GM18499 (cell line): ENCODE measurements around the gene ITM2A.

ENCODE experiments used
- ATAC-seq: cut with Tn5 transposase; IDR thresholded peaks from one replicate; pipeline ENCODE4 v1.9.1; 2021; ENCODE audit warnings: moderate number of reproducible peaks; ENCODE audit not compliant: insufficient read depth, unreplicated experiment

Gene ITM2A

DNA sequence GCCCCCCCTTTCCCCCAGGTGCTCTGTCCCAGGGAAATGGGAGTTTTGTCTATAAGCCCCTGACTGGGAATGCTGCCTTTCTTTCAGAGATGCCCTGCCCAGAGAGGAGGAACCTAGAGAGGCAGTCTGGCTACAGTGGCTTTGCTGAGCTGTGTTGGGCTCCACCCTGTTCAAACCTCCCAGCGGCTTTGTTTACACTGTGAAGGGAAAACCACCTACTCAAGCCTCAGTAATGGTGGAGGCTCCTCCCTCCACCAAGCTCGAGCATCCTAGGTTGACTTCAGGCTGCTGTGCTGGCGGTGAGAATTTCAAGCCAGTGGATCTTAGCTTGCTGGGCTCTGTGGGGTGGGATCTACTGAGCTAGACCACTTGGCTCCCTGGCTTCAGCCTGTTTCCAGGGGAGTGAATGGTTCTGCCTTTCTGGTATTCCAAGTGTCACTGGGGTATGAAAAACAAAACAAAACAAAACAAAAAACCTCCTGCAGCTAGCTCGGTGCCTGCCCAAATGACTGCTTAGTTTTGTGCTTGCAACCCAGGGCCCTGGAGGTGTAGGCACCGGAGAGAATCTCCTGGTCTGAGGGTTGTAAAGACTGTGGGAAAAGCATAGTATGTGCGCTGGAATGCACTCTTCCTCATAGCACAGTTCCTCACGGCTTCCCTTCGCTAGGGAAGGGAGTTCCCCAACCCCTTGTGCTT is 41.7 kb downstream of the ITM2A start:
- no peak for ATAC-seq
